Stimulated activated CD8-positive, alpha-beta memory T cell treated with anti-CD3 and anti-CD28 coated beads, Interleukin-12 subunit alpha, Interleukin-12 subunit beta, amount 100 ng/mL, for 24 hours (primary cell): Measurements from ENCODE around the gene ACTA2.
A peak's percentile ranks its signal among the peaks of the same experiment; 100 is the strongest.

Experiments used
- DNase-seq: peaks from one replicate; pipeline ENCODE4 v3.0.0-alpha.2; 2020; ENCODE audit errors: extremely low read depth

Gene ACTA2

DNA sequence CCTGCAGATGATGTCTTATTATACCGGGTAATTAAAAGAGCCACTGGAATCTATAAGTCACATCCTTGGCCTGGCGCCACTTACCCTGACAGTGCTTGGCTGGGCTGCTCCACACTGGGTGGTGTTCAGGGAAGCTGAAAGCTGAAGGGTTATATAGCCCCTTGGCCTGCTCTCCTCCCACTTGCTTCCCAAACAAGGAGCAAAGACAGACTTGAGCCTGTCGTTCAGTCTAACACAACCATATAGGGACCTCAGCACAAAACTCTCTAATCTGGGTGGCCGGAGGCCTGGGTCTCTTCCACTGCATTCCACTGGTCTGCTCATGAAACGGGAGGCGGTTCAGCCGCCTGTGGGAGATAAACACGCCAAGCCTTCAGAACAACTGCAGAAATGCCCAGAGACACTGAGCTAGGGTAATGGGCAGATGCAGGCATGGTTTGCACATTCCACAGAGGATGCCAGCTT lies at the start of gene ACTA2:
TSS of gene ACTA2 (minus strand) at position 127 of the 465 bp plus-strand sequence. CDS start 3,843 bp downstream, outside the sequence.
- DNase-seq, result no peak

DNA sequence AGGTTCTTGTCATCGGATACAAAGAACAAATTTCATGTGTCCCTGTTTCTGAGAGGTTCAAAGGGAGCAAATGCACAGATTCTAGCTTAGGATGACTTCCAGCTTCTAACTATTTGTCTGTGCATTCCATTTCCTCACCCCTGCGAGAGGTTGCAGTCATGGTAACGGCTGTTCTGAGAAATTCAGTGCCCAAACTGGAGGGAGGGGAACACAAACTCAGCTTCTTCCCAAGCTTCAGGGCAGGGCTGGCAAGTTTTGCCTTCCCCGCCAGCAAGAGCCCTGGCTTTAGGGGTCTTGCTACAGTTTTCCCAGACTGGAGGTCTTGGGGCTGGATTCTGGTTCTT lies 49.1 kb upstream of the ACTA2 start:
- no peak for DNase-seq

DNA sequence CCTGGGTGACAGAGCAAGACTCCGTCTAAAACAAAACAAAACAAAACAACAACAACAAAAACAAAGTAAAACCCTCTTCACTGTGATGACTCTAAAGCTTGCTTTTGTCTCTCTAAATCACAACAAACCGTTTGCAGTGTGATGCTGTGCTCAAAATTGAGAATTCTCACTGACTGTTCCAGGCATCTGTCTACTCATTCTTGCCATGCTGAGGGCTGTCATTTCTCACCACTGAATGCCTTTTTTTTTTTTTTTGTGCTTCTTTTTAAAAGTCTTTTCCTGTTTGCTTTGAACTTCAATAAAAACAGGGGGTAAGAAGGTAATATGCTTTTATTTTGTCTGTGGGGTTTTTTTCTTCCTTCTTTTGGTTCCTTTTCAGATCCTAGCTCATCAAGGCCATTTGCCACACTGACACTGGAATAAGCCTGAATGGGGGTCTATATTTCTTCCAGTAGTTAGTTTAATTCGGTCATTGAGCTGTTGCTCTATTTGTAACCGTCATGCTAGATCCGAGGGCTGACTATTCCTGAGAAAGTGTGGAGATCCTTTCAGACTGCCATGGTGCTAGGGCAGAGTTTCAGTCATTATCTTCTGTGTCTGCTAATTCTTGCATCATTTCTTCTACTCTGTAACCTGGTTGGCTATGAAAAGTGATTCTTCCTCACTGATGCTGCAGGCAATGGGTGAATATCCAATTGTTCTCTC lies 48.6 kb upstream of the ACTA2 start:
- no peak for DNase-seq

DNA sequence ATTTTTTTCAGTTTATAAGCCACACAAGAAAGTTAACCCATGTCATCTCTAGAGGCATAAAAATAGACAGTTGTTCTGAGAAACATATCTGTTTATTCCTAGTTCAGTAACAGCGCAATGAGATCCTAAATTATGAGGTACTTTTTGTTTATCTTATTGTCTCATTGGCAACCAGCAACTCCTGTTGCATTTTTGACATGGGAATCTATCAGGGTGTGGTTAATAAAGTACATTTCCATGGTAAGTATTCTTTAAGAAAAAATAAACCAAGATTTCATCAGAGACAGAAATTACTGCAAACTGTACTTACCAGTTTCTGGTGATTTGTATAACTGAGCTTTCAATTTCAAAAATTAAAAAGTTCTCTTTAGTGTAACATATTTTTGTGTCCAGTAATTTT lies 47.1 kb upstream of the ACTA2 start:
- DNase-seq, result no peak

DNA sequence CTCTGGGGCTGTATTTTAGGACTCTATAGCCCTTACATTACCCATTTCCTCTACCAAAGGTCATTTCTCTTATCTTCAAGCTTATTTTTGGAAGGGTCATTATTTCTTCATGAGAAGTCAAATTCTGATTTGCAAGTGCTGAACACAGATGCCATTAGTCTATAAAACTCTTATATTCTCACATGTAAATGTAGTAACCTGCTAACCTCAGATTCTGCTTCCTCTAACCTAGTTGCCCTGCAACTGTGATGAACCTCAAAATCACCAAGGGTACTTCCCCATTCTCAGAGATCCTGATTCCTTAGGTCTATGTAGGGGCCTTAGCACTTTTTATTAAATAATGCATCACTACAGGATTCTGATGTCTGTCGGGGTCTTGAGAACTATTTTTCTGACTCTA lies 44.4 kb upstream of the ACTA2 start:
- no peak for DNase-seq

DNA sequence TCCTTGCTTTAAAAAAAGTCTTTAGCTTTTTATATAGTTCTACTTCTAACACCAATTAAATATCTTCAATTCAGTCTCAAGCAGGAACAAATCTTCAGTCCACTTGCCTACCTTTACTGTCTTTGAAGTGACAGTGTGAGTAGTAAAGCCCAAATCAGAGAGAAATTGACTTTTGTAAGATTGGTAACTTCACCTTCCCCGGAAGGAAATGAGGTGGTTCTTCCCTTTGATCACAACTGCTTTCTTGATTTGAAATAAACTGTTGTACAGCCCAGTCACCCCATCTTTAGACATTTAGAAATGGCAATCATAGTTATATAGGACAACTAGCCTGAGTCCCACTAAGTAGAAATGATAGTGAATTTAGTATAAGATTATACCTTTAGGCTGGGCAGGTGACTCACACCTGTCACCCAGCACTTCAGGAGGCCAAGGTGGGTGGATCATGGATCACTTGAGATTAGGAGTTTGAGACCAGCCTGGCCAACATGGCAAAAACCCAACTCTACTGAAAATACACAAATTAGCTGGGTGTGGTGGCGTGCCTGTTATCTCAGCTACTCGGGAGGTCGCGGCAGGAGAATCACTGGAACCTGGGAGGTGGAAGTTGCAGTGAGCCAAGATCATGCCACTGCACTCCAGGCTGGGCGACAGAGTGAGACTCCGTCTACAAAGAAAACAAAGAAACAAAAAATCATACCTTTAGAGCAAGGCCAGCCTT lies 42.7 kb upstream of the ACTA2 start:
- no peak for DNase-seq

DNA sequence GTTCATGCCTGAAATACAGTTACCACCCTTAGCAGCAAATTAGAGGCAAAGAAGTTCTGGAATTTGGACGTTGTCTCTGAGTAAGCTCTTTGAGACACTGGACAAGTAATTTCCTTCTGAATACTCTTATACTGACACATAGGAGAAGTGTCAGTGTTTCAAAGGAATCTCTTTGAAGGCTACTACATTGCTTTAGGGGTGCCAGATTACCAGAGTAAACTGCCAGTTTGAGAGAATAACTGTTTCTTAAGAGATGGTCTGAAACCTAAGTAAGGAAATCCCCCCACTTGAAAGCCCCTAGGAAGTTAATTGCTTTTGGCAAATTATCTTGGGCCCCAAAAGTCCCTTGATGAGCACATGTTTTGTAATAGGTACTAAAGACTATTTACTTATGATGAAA lies 41.4 kb upstream of the ACTA2 start:
- DNase-seq, result no peak

DNA sequence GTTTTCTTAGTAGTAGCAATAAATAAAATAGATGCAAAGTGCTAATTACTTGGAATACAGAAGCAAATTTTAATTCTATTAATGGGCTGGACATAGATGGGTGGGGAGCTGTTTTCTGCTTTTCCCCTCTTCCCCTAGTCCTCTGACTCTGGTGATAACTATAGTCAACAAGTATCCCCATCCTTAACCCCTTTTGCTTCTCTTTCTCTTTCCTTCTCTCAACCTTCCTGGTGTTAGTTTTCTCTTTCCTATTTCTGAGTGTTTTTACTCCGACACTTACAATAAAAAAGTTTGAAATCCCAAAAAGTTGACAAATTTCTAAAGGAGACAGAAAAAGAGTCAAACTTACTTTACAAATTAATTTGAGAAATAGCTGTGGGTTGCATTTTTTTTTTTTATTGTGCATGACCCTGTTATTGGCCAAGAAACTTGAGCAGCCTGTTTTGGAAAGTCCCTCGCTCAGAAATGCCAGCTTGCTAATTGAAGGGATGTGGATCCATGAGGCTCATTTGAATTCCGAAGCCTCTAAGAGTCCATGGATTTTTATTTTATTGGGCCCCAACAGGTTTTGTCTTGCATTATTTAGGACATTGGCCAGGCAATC lies 40.5 kb upstream of the ACTA2 start:
- no peak for DNase-seq

DNA sequence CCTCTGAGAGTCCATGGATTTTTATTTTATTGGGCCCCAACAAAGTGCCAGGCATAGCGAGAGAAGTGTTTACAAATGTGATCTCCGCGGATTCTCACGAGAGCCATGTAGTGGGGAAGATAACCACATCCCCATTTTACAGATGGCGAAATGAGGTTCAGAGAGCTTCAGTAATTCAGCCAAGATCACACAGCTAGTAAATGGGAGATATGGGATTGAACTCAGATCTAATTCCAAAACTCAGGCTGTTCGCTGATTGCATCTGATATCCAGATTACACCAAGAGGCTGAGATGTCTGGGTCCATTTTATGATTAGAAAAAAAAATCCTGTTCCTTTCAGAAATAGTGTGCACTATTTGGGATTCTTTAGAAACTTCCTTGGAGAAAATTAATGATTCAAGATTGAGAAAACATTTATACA lies 39.3 kb upstream of the ACTA2 start:
- DNase-seq, result no peak

DNA sequence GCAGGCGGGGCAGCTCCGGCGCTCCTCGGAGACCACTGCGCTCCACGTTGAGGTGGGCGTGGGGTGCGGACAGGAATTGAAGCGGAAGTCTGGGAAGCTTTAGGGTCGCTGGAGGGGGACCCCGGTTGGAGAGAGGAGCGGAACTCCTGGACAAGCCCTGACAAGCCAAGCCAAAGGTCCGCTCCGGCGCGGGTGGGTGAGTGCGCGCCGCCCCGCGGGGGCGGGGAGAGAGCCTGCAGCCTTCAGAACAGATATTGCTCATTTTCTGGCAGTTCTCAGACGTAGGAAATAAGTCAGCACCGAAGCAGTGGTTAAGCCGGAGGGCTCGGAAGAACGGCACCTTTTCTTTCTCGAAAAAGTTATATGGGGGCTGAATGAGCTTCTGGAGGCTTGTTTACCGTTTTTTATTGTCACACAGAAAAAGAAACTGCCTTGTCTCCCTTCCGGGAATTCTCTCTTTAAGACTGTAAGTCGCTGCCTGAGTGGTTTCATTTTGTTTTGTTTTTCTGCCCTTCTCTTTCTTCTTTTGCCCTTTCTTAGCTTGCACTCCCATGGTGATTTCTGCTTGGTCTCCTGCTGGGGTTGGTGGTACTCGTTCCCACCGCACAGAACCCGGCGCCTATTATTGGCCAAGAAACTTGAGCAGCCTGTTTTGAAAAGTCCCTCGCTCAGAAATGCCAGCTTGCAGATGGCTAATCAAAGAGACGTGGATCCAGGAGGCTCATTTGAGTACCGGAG lies 38.8 kb upstream of the ACTA2 start:
- DNase-seq, result no peak

DNA sequence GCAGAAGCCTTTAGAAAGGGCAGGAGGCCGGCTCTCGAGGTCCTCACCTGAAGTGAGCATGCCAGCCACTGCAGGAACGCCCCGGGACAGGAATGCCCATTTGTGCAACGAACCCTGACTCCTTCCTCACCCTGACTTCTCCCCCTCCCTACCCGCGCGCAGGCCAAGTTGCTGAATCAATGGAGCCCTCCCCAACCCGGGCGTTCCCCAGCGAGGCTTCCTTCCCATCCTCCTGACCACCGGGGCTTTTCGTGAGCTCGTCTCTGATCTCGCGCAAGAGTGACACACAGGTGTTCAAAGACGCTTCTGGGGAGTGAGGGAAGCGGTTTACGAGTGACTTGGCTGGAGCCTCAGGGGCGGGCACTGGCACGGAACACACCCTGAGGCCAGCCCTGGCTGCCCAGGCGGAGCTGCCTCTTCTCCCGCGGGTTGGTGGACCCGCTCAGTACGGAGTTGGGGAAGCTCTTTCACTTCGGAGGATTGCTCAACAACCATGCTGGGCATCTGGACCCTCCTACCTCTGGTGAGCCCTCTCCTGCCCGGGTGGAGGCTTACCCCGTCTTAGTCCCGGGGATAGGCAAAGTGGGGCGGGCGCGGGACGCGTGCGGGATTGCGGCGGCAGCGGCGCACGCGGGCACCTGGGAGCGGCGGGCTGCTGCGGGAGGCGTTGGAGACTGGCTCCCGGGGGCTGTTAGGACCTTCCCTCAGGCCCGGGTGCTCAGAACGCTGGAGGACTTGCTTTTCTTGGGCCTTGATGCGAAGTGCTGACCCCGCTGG lies 38.0 kb upstream of the ACTA2 start, which contains the start of gene FAS:
TSS of gene FAS (plus strand) at position 415 of the 777 bp plus-strand sequence. CDS start at position 494, 79 bp downstream.
- peak; percentile 51 for DNase-seq

DNA sequence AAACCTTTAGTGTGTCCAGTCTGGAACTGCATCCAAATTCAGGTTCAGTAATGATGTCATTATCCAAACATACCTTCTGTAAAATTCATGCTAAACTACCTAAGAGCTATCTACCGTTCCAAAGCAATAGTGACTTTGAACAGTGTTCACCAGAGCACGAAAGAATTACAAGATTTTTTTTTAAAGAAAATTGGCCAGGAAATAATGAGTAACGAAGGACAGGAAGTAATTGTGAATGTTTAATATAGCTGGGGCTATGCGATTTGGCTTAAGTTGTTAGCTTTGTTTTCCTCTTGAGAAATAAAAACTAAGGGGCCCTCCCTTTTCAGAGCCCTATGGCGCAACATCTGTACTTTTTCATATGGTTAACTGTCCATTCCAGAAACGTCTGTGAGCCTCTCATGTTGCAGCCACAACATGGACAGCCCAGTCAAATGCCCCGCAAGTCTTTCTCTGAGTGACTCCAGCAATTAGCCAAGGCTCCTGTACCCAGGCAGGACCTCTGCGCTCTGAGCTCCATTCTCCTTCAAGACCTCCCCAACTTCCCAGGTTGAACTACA lies 37.3 kb upstream of the ACTA2 start:
- no peak for DNase-seq

DNA sequence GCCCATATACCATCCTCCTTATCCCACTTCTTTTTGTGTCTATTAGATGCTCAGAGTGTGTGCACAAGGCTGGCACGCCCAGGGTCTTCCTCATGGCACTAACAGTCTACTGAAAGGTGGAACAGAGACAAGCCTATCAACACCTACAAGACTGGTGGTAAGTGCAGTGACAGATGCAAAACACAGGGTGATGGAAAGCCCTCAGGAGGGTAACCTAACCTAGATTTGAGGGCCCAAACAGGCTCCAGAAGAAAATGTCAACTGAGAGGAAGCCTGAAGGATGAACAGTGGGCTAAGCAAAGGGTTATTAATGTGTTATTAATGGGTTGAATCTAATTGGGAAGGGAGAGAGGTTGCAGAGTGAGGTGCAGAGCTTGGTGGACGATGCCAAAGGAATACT lies 36.9 kb upstream of the ACTA2 start:
- no peak for DNase-seq

DNA sequence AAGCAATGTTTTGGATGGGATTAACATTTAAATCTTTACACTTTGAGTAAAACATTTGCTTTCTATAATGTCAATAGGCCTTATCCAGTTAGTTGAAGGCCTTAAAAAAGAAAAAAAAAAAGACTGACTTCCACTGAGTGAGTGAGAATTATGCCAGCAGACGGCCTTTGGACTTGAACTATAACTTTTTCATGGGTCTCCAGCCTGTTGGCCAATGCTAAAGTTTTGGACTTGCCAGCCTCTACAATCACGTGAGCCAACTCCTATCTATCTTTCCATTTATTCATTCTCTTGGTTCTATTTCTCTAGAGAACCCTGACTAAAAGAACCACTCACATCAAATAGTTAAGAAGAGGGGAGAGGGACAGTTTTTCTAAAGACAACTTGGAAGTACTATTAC lies 35.3 kb upstream of the ACTA2 start:
- DNase-seq, result no peak

DNA sequence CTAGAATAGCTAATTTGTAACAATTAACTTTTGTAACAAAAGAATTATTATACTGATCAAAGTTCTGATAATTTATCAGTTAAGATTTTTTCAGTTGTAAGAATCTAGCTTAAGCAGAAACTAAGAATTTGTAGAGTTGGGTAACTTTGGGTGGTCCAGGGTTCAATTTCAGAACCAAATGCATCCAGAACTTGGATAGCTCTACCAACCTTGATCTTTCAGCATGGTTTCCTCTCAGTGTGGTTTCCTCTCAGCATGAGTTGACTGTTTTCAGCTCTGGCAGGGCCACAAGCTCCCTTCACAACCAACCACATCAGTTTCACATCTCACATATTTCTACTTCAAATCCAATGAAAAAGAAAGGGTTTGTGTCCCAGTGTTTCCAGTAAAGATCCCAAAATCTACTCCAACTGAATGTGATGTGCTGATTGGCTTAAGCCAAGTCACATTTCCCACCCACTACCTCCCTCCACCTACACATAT lies 34.7 kb upstream of the ACTA2 start:
- no peak for DNase-seq

DNA sequence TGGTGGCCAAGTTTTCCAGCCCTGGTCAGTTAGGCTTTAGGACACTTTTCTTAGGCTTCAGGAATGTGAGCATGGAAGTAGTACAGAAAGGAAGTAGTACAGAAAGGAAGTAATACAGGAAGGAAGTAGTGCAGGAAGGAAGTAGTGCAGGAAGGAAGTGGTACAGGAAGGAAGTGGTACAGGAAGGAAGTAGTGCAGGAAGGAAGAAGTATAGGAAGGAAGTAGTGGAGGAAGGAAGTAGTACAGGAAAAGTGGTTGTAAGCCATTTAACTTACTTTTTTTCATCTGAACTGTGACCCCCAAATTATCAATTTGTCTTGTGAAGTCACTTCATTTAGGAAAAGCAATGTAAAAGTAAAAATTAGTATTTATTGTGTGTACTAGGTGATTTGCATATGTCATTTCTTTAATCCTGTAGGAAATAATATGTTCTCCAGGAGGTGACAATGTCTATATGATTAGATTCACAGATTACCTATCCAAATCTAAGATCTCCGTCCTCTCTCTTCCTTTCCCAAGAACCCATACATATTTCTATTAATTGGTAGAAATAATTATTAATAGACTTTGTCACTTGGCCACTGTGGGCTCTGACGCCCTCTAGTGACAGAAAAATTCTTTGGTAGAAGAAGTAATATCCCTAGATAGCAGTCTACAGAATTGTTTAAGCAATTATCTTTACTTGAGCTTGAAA lies 34.1 kb upstream of the ACTA2 start:
- no peak for DNase-seq

DNA sequence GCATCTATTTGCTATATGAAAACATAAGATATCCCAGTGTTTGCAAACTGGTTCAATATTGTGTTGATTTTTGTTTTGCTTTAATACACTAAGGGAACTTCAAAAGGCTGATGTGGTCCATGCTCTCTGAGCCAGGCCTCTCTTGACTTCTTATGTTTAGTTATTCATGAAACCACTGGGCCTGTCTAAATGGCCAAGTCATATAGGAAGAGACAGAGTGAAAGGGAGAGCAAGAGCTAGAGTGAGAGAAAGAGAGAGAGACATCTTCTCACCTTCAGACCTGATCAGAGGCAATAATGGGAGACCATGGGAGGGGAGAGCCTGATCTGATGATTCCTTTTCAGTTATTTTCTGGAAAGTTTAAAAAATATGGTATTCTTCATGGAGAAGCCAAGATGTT lies 32.0 kb upstream of the ACTA2 start:
- DNase-seq, result no peak

DNA sequence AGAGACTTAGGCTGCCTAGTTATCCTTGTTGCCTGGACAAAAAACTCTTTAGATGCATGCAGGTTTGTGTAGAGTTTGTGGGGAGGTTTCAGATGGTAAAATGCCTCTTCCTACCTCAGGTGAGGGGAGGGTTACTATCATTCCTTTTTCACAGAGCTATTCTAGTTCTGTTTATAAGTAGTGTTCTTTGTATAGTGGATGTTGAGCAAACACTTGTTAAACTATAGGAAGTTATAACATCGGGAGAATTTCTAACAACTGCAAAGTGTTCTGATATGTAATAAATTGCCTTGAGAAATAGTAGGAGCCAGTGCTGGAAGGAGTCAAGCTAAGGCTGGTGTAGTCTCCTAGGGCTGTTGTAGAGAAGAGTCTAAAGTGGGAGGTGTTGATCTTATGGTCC lies 31.4 kb upstream of the ACTA2 start:
- DNase-seq, result no peak

DNA sequence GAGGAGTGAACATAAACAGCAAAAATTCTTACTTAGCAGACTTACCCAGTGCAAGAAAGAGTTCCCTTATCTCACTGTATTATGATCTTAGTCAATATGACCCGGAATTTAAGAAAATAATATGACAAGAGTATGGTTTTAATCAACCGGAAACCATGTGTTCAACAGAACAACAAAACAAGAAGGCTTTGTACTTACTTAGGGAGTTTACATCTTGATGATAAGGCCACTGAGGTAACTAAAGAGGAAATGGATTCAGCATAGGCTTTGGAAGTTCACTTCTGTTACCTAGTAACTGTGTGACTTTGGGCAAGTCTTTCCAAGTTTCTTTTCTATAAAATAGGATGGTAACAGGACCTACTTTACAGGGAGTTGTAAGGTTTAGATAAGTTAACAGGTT lies 30.6 kb upstream of the ACTA2 start:
- DNase-seq, result no peak

DNA sequence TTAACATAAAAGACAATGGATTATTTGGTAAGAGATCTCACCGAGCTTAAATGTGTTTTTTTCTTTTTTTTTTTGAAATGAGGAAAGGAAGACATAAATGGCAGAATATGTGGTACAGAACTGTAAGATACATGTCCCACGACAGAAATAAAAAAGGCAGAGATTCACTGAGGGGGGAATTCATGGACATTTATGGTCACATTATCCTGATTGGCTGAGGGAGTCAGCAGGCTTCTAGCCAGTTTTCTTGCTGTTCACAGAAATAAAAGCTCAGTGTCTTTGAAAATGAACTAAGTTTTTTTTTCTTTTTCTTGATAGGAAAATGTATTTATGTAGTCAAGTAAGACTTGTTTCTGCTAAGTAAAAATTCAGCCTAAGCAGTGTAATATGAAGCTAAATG lies 29.8 kb upstream of the ACTA2 start:
- no peak for DNase-seq
